ENCODE results near the gene USP47.

USP47 gene

GRCh38 chr11:11996321-11997048, 154.7 kb downstream of the USP47 start:
- Histone ChIP-seq H3K4me3 (no peak overlapping the region), H3K27ac (no peak overlapping the region)
- TF ChIP-seq CTCF (IDR thresholded peaks at IDR 0.05), result no peak
- no peak for DNase-seq (ENCODE audit: low spot score)

- no peak overlapping the region for H3K27ac ChIP-seq
Measured at GRCh38 chr11:11997049-11997322, 155.2 kb downstream of the USP47 start.

GRCh38 chr11:11998091-11998781, 156.5 kb downstream of the USP47 start:
- peak overlapping the region; percentile 43 to 67 for H3K27ac ChIP-seq
- peak overlapping the region; percentile 19 for H3K4me3 ChIP-seq
- no peak for TF ChIP-seq CTCF (IDR thresholded peaks at IDR 0.05)
- no peak for DNase-seq (ENCODE audit: low spot score)

More at GRCh38 chr11:11997049-11997322, 155.2 kb downstream of the USP47 start:
- no peak for DNase-seq (ENCODE audit: low spot score)
- no peak for TF ChIP-seq CTCF (IDR thresholded peaks at IDR 0.05)
- no peak overlapping the region for H3K4me3 ChIP-seq

- no peak overlapping the region for H3K4me3 ChIP-seq
- no peak overlapping the region for H3K27ac ChIP-seq
- no peak for TF ChIP-seq CTCF (IDR thresholded peaks at IDR 0.05)
- no peak for DNase-seq (ENCODE audit: low spot score)
Measured at GRCh38 chr11:12001186-12001585, 159.4 kb downstream of the USP47 start.

- Histone ChIP-seq H3K27ac (peak overlapping the region in 1 of 2 donors; percentile 33), H3K4me3 (no peak overlapping the region)
- no peak for TF ChIP-seq CTCF (IDR thresholded peaks at IDR 0.05)
- peak; percentile 65 for DNase-seq (ENCODE audit: low spot score)
Measured at GRCh38 chr11:12003336-12003735, 161.6 kb downstream of the USP47 start.

- Histone ChIP-seq H3K27ac (peak overlapping the region in 1 of 2 donors; percentile 27), H3K4me3 (no peak overlapping the region)
- no peak for DNase-seq (ENCODE audit: low spot score)
- no peak for TF ChIP-seq CTCF (IDR thresholded peaks at IDR 0.05)
Measured at GRCh38 chr11:12003815-12004214, 162.0 kb downstream of the USP47 start.

GRCh38 chr11:12005061-12005460, 163.3 kb downstream of the USP47 start:
- H3K4me3 ChIP-seq, result peak overlapping the region; percentile 5
- H3K27ac ChIP-seq, result peak overlapping the region; percentile 11 to 27
- no peak for TF ChIP-seq CTCF (IDR thresholded peaks at IDR 0.05)
- DNase-seq (ENCODE audit: low spot score), result no peak
